ENCODE results near the gene SLC29A1.

Gene SLC29A1

DNA sequence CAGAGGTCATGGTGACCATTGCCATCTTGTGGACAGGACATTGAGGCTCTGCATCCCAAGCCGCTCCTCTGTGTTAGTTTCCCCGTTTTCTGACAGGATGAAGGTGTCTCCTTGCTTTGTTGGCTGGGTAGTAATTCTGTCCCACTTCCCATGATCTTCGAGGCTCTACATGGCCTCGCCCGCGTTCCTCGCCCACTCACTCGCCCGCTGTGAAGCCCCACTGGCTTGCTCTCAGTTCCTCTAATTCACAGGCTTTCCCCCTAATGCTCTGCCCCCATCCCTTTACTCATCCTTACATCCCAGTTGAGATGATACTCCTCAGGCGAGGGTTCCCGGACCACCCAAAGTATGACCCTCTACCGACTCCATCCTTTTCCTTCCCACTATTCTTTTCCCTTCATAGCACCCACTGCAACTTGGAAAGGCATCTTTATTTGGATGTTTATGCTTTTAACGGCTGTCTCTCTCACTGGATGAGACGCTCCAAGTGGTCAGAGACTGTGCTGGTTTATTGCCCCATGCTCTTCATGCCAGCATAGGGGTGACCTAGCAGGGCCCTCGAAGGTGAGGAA lies 34.4 kb downstream of the SLC29A1 start:
- peak overlapping the region; percentile 40 to 89 for H3K4me3 ChIP-seq (replicated peaks in 1 of 2; ENCODE audit: low read depth in 2 of 2, low read length in 2 of 2)
- no peak for TF ChIP-seq CTCF (IDR thresholded peaks at IDR 0.05; ENCODE audit: low read depth, low read length)
- no peak for DNase-seq (ENCODE audit: low read depth in 2 of 2)

DNA sequence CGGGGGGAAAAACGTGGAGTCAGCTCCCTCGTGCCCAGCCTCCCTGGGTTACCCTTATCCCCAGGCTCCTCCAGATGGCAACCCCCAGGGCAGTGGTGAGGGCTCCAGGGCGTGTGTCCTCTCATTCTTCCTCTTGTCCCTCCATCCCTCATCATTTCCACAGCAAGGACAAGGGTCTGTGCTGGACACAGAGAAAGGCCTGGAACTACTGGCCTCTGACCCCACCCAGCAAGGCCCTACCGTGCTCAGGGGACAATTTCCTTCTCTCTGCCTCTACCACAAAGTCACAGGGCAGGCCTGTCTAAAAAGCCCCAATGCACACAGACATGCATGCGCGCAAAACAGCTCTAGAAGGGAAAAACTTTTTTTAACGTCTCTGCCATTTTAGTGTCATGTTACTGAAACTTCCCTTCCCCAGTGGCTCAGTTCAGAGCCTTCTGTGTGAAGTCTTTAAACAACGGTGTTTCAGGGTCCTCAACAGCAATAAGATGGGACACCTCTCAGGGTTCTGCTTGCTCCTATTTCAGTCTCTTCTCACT lies 35.0 kb downstream of the SLC29A1 start:
- no peak for DNase-seq (ENCODE audit: low read depth in 2 of 2)
- TF ChIP-seq CTCF (IDR thresholded peaks at IDR 0.05; ENCODE audit: low read depth, low read length): no peak
- no peak overlapping the region for H3K4me3 ChIP-seq (replicated peaks in 1 of 2; ENCODE audit: low read depth in 2 of 2, low read length in 2 of 2)

- no peak overlapping the region for H3K4me3 ChIP-seq (replicated peaks in 1 of 2; ENCODE audit: low read depth in 2 of 2, low read length in 2 of 2)
- TF ChIP-seq CTCF (IDR thresholded peaks at IDR 0.05; ENCODE audit: low read depth, low read length): no peak
- DNase-seq (ENCODE audit: low read depth in 2 of 2): no peak
Measured at GRCh38 chr6:44258921-44259320, 35.5 kb downstream of the SLC29A1 start.

DNA sequence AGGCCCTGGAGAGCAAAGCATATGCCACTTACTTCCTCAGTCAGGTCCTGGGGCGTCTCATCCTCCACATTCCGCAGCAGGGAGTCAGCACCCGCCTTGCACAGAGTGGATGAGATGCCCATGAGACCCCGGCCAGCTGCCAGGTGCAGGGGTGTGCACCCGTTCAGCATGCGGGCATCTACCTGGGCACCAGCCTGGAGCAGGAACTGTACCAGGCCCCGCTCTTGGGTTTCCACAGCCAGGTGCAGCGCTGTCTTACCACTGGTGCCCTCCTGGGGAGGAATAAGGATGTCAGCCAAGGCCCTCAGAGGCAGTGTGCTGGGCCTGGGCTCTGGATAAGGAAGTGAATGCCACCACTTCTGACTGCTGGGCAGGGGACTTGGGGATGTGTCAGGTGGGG lies 36.6 kb downstream of the SLC29A1 start:
- TF ChIP-seq CTCF (IDR thresholded peaks at IDR 0.05; ENCODE audit: low read depth, low read length): no peak
- DNase-seq (ENCODE audit: low read depth in 2 of 2): no peak

DNA sequence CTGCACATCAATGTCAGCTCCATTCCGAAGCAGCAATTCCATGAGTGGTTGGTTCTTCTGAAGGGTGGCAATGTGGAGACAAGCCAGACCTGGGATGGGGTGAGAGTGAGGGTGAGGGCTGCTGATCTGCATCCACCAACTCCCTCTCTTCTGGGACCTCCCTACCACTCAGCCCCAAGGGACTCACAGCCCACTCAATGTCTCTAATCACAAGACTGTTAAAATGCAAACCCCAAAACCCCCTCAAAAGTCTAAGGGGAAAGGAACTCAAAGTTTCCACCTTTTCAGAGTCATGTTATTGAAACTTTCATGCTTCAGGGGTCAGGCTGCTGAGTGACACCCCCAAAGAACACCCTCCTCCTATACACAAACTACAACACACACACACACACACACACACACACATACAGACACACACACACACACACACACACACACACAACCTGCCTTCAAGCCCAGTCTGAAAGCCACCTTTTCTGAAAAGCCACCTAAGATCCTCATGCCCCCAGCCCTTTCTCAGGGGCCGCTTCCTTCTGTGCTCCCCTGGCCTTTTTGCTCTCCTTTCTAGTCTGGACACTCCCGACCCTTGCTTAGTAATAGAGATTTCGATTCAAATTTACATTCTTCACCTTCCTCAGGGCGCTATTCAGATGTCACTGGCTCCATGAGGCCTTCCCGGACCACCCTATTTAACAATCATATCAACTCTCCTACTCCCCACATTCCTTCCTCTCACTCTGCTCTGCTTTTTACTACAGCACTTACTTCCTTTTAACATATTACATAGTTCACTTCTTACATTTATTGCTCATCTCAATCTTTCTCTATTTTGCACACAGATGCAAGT lies 37.3 kb downstream of the SLC29A1 start:
- DNase-seq (ENCODE audit: low read depth in 2 of 2): no peak

More for the DNA sequence above, 36.6 kb downstream of the SLC29A1 start:
- H3K4me3 ChIP-seq (replicated peaks in 1 of 2; ENCODE audit: low read depth in 2 of 2, low read length in 2 of 2): no peak overlapping the region

GRCh38 chr6:44261581-44261980 lies 38.2 kb downstream of the SLC29A1 start:
- no peak for DNase-seq (ENCODE audit: low read depth in 2 of 2)
- H3K4me3 ChIP-seq (replicated peaks in 1 of 2; ENCODE audit: low read depth in 2 of 2, low read length in 2 of 2): no peak overlapping the region
- TF ChIP-seq CTCF (IDR thresholded peaks at IDR 0.05; ENCODE audit: low read depth, low read length): no peak

More for the DNA sequence above, 37.3 kb downstream of the SLC29A1 start:
- TF ChIP-seq CTCF (IDR thresholded peaks at IDR 0.05; ENCODE audit: low read depth, low read length): no peak
- H3K4me3 ChIP-seq (replicated peaks in 1 of 2; ENCODE audit: low read depth in 2 of 2, low read length in 2 of 2): no peak overlapping the region
